K562 (cell line): ENCODE measurements around the gene MCU.

Source experiments
- CBX5 ChIP-seq: IDR thresholded peaks from 2 replicates; pipeline ENCODE4 v1.6.1; 2014; ENCODE audit warnings: low read depth, borderline replicate concordance
- GATAD2A ChIP-seq: fragments of 450-650 bp; IDR thresholded peaks from 2 replicates; pipeline ENCODE4 v1.6.1; 2017
- GATAD2B ChIP-seq: fragments of 450-650 bp; IDR thresholded peaks from 2 replicates; pipeline ENCODE4 v1.6.1; 2017; ENCODE audit warnings: mild to moderate bottlenecking, borderline replicate concordance
- GTF3C2 ChIP-seq: IDR thresholded peaks from 3 replicates; pipeline ENCODE4 v1.6.1; 2011; ENCODE audit warnings: borderline replicate concordance, mild to moderate bottlenecking, moderate library complexity; ENCODE audit not compliant: insufficient read length; ENCODE audit errors: extremely low read depth
- JUND ChIP-seq, 2 experiments: IDR thresholded peaks; 2 replicates in 1 of 2; 3 replicates in 1 of 2; pipeline ENCODE4 v1.6.1; 2011; ENCODE audit warnings: borderline replicate concordance in 2 of 2, low read depth in 2 of 2, low read length in 2 of 2, improper control_type of control experiment in 1 of 2, missing biosample characterization in 1 of 2, missing genetic modification characterization in 1 of 2, missing genetic modification reagents in 1 of 2
- MAX ChIP-seq: sonication (generic); formaldehyde crosslinking; IDR thresholded peaks from 2 replicates; pipeline ENCODE4 v1.9.0; 2022; ENCODE audit warnings: mild to moderate bottlenecking, missing genetic modification reagents
- NONO ChIP-seq, 2 experiments: fragments of 200-400 bp in 1 of 2; fragments of 450-650 bp in 1 of 2; formaldehyde crosslinking in 1 of 2; IDR thresholded peaks; 2 replicates each; pipeline ENCODE4 v1.6.1; 2017; ENCODE audit warnings: low read depth in 2 of 2, mild to moderate bottlenecking in 2 of 2, moderate library complexity in 2 of 2, low read length in 1 of 2
- ZBTB34 ChIP-seq: fragments of 250-450 bp; sonication (Bioruptor Pico); IDR thresholded peaks from 2 replicates; pipeline ENCODE4 v1.8.0; 2021; ENCODE audit warnings: mild to moderate bottlenecking, moderate library complexity
- ZSCAN29 ChIP-seq: fragments of 450-650 bp; IDR thresholded peaks from 2 replicates; pipeline ENCODE4 v1.6.1; 2017
- TF ChIP-seq, protein P1 (sequence below): IDR thresholded peaks from 2 replicates; pipeline ENCODE4 v1.6.1; 2016; ENCODE audit warnings: missing genetic modification characterization, missing compliant biosample characterization
- TF ChIP-seq, protein P2 (sequence below): sonication (generic); formaldehyde crosslinking; IDR thresholded peaks from 2 replicates; pipeline ENCODE4 v1.8.0; 2022; ENCODE audit warnings: missing genetic modification reagents, mild to moderate bottlenecking, moderate library complexity, borderline replicate concordance
- TF ChIP-seq, protein P3 (sequence below): fragments of 200-800 bp; sonication (Bioruptor generic); IDR thresholded peaks from 2 replicates; pipeline ENCODE4 v1.6.1; 2017; ENCODE audit warnings: missing genetic modification characterization, missing compliant biosample characterization

GRCh38 chr10:72753760-72754231 lies 61.9 kb downstream of the MCU start:
- no peak for TF ChIP-seq MAX (CRISPR knock-in tag)
- TF ChIP-seq, protein P1, sequence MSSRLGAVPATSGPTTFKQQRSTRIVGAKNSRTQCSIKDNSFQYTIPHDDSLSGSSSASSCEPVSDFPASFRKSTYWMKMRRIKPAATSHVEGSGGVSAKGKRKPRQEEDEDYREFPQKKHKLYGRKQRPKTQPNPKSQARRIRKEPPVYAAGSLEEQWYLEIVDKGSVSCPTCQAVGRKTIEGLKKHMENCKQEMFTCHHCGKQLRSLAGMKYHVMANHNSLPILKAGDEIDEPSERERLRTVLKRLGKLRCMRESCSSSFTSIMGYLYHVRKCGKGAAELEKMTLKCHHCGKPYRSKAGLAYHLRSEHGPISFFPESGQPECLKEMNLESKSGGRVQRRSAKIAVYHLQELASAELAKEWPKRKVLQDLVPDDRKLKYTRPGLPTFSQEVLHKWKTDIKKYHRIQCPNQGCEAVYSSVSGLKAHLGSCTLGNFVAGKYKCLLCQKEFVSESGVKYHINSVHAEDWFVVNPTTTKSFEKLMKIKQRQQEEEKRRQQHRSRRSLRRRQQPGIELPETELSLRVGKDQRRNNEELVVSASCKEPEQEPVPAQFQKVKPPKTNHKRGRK: no peak
- TF ChIP-seq JUND (IDR thresholded peaks at IDR 0.05; ENCODE audit: borderline replicate concordance, low read depth, low read length): 0 out of 2 replicates have a peak, but pooled peaks have one; percentile 12
- TF ChIP-seq JUND (tag; IDR thresholded peaks at IDR 0.05; ENCODE audit: borderline replicate concordance, low read depth, low read length): no peak
- TF ChIP-seq ZSCAN29: no peak
- TF ChIP-seq, protein P2, sequence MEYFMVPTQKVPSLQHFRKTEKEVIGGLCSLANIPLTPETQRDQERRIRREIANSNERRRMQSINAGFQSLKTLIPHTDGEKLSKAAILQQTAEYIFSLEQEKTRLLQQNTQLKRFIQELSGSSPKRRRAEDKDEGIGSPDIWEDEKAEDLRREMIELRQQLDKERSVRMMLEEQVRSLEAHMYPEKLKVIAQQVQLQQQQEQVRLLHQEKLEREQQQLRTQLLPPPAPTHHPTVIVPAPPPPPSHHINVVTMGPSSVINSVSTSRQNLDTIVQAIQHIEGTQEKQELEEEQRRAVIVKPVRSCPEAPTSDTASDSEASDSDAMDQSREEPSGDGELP (CRISPR knock-in tag): no peak
- TF ChIP-seq GATAD2A: no peak
- no peak for TF ChIP-seq GATAD2B
- no peak for TF ChIP-seq CBX5
- no peak for TF ChIP-seq NONO (IDR thresholded peaks at IDR 0.05; ENCODE audit: low read depth in 2 of 2, low read length in 1 of 2)
- TF ChIP-seq, protein P3, sequence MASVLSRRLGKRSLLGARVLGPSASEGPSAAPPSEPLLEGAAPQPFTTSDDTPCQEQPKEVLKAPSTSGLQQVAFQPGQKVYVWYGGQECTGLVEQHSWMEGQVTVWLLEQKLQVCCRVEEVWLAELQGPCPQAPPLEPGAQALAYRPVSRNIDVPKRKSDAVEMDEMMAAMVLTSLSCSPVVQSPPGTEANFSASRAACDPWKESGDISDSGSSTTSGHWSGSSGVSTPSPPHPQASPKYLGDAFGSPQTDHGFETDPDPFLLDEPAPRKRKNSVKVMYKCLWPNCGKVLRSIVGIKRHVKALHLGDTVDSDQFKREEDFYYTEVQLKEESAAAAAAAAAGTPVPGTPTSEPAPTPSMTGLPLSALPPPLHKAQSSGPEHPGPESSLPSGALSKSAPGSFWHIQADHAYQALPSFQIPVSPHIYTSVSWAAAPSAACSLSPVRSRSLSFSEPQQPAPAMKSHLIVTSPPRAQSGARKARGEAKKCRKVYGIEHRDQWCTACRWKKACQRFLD: no peak
- no peak for TF ChIP-seq ZBTB34 (CRISPR knock-in tag)
- no peak for TF ChIP-seq GTF3C2
